Endothelial cell of umbilical vein (primary cell): ENCODE measurements around the gene ANKDD1B. TPM values are rescaled to one million over a fixed set of nuclear protein-coding genes. Genes with fewer than 3 reads are reported as not detected.

Experiments used
- BruUV-seq: library from RNA; stranded (reverse); fragments of 400-500 nt; replicated peaks from 2 replicates; lab custom pipeline; 2021; lab: Mats Ljungman, UMichigan
- CTCF ChIA-PET: fragments of 300-600, 350-600 bp; sonication (Branson Sonifier 250); formaldehyde crosslinking; loops from one replicate; lab custom pipeline; 2021; ENCODE audit warnings: antibody characterized with exemption, inconsistent platforms; lab: Charles Lee
- POLR2A ChIA-PET: fragments of 300-600, 350-600 bp; sonication (Branson Sonifier 250); formaldehyde crosslinking; loops from one replicate; lab custom pipeline; 2021; ENCODE audit warnings: antibody characterized with exemption, inconsistent platforms; lab: Charles Lee
- DNase-seq: peaks from one replicate; pipeline ENCODE4 v3.0.0-alpha.2; 2011; ENCODE audit warnings: low read depth, low spot score
- FAIRE-seq: peaks from 2 replicates; lab custom pipeline; 2011; peaks lifted over from hg19 to GRCh38; lab: Jason Lieb, UNC
- H2AFZ ChIP-seq: 2 replicates; pipeline ENCODE4 v1.6.0; 2012; ENCODE audit warnings: low read depth, low read length, control low read depth, inconsistent platforms
- H3K27ac ChIP-seq: 2 replicates; pipeline ENCODE4 v1.5.1; 2011; ENCODE audit warnings: low read depth, mild to moderate bottlenecking, control low read depth, low read length, moderate library complexity; ENCODE audit not compliant: insufficient read depth
- H3K27me3 ChIP-seq, 2 experiments: 2 replicates each; pipeline versions ENCODE4 v1.6.0 to v1.6.1; 2011; ENCODE audit warnings: low read length in 2 of 2, mixed read lengths in 1 of 2; ENCODE audit not compliant: control insufficient read depth in 2 of 2, insufficient read depth in 2 of 2
- H3K36me3 ChIP-seq, 2 experiments: 2 replicates in 1 of 2; 3 replicates in 1 of 2; pipeline ENCODE4 v1.5.1; 2011; ENCODE audit warnings: low read length in 2 of 2, mild to moderate bottlenecking in 1 of 2, moderate library complexity in 1 of 2; ENCODE audit not compliant: control insufficient read depth in 2 of 2, insufficient read depth in 2 of 2; ENCODE audit errors: extremely low read depth in 1 of 2
- H3K4me1 ChIP-seq: 3 replicates; pipeline ENCODE4 v1.5.1; 2011; ENCODE audit warnings: mild to moderate bottlenecking, low read length; ENCODE audit not compliant: control insufficient read depth, insufficient read depth; ENCODE audit errors: extremely low read depth
- H3K4me2 ChIP-seq: 2 replicates; pipeline ENCODE4 v1.6.1; 2011; ENCODE audit warnings: low read length, control low read depth, mixed read lengths; ENCODE audit not compliant: insufficient read depth
- H3K4me3 ChIP-seq, 3 experiments: fragments of 200-600 bp in 1 of 3; sonication (generic), shearing (Covaris generic) in 1 of 3; replicated peaks in 1 of 3; 2 replicates each; pipeline ENCODE4 v1.5.1; 2011 to 2016; ENCODE audit warnings: control low read depth in 3 of 3, low read length in 3 of 3, mild to moderate bottlenecking in 2 of 3, inconsistent platforms in 1 of 3, low read depth in 1 of 3, moderate library complexity in 1 of 3; ENCODE audit not compliant: insufficient read depth in 1 of 3
- H3K79me2 ChIP-seq: 2 replicates; pipeline ENCODE4 v1.6.0; 2012; ENCODE audit warnings: low read length, inconsistent platforms; ENCODE audit not compliant: control insufficient read depth, insufficient read depth
- H3K9ac ChIP-seq: replicated peaks from 2 replicates; pipeline ENCODE3; 2011; ENCODE audit warnings: low read length, control low read depth; ENCODE audit not compliant: insufficient read depth; ENCODE audit errors: extremely low read depth
- H3K9me1 ChIP-seq: replicated peaks from 3 replicates; pipeline ENCODE4 v1.6.0; 2011; ENCODE audit warnings: mild to moderate bottlenecking, low read length; ENCODE audit not compliant: control insufficient read depth, insufficient read depth; ENCODE audit errors: extremely low read depth
- H3K9me3 ChIP-seq: replicated peaks from 2 replicates; pipeline ENCODE4 v1.5.1; 2012; ENCODE audit warnings: low read length, inconsistent platforms; ENCODE audit not compliant: control insufficient read depth, insufficient read depth
- H4K20me1 ChIP-seq: replicated peaks from 2 replicates; pipeline ENCODE3; 2011; ENCODE audit warnings: mild to moderate bottlenecking, low read length; ENCODE audit not compliant: control insufficient read depth, insufficient read depth; ENCODE audit errors: extremely low read depth
- CTCF ChIP-seq, 2 donors: IDR thresholded peaks; 1 replicate in 1 of 2; 2 replicates in 1 of 2; pipeline ENCODE4 v1.5.1; 2011; ENCODE audit warnings: low read length in 2 of 2, mild to moderate bottlenecking in 2 of 2, moderate library complexity in 2 of 2, control low read depth in 1 of 2, inconsistent platforms in 1 of 2, low read depth in 1 of 2; ENCODE audit not compliant: insufficient read depth in 1 of 2; ENCODE audit errors: extremely low read depth in 1 of 2
- EZH2 ChIP-seq: IDR thresholded peaks from 2 replicates; pipeline ENCODE4 v1.6.1; 2012; ENCODE audit warnings: borderline replicate concordance, low read depth, mild to moderate bottlenecking, moderate library complexity, low read length, inconsistent platforms; ENCODE audit not compliant: severe bottlenecking
- FOS ChIP-seq: IDR thresholded peaks from 2 replicates; pipeline ENCODE4 v1.6.1; 2011; ENCODE audit warnings: mild to moderate bottlenecking, low read length, moderate library complexity, borderline replicate concordance; ENCODE audit not compliant: insufficient read depth
- GATA2 ChIP-seq: IDR thresholded peaks from 2 replicates; pipeline ENCODE4 v1.7.0; 2011; ENCODE audit warnings: low read depth, mild to moderate bottlenecking, moderate library complexity, mixed read lengths, low read length; ENCODE audit not compliant: insufficient read length, insufficient read depth
- JUN ChIP-seq: IDR thresholded peaks from 2 replicates; pipeline ENCODE4 v1.6.1; 2011; ENCODE audit warnings: borderline replicate concordance, low read depth; ENCODE audit not compliant: insufficient read length, insufficient read depth
- MYC ChIP-seq: IDR thresholded peaks from one replicate; pipeline ENCODE4 v1.6.1; 2011; ENCODE audit warnings: mild to moderate bottlenecking, low read depth, low read length
- POLR2A ChIP-seq: IDR thresholded peaks from 2 replicates; pipeline ENCODE4 v1.6.1; 2012; ENCODE audit warnings: low read depth, mild to moderate bottlenecking, control low read depth, low read length
- POLR2AphosphoS5 ChIP-seq: IDR thresholded peaks from 2 replicates; pipeline ENCODE4 v1.6.1; 2012; ENCODE audit warnings: low read depth, mild to moderate bottlenecking, control low read depth, low read length, moderate library complexity; ENCODE audit not compliant: insufficient read depth
- dilution Hi-C: fragments of 300-500 bp; cut with MboI; formaldehyde crosslinking; loops from one replicate; pipeline ENCODE4 v1.15.0; 2019; ENCODE audit warnings: low sequenced_read_pairs; ENCODE audit not compliant: extremely low pct_ligation_motif_present
- intact Hi-C: fragments of 100-400 bp; cut with micrococcal nuclease; formaldehyde crosslinking; loops from one replicate; pipeline ENCODE4 v1.10.0; 2022
- polyA plus RNA-seq, 4 experiments: library from polyadenylated mRNA; depleted of rRNA in 3 of 4; stranded (reverse) in 3 of 4; unstranded in 1 of 4; fragments of >200 nt; gene quantifications; 2 replicates each; pipeline versions ENCODE4 v1.2.1 to v1.2.3, GENCODE V29; 2011 to 2012; ENCODE audit warnings: missing spikeins in 1 of 4
- total RNA-seq: library from RNA; stranded (reverse); gene quantifications from 2 replicates; pipeline ENCODE4 v1.2.3, GENCODE V29; 2021
- TF ChIP-seq, protein P1 (sequence below): IDR thresholded peaks from 2 replicates; pipeline ENCODE4 v1.6.1; 2011; ENCODE audit not compliant: insufficient read depth, insufficient read length

The ANKDD1B gene
- total and polyA plus RNA-seq, 2 donors (not counting 3 experiments of a cell fraction or from before 2014, with no cell fraction given), result 0.15 to 0.71 TPM

GRCh38 chr5:75686480-75686879, 75.2 kb downstream of the ANKDD1B start:
- no peak overlapping the region for H3K27ac ChIP-seq
- TF ChIP-seq GATA2, result no peak
- TF ChIP-seq JUN, result no peak
- TF ChIP-seq MYC, result no peak
- TF ChIP-seq EZH2, result no peak
- no peak for TF ChIP-seq POLR2AphosphoS5
- TF ChIP-seq FOS, result no peak
- TF ChIP-seq, protein P1, sequence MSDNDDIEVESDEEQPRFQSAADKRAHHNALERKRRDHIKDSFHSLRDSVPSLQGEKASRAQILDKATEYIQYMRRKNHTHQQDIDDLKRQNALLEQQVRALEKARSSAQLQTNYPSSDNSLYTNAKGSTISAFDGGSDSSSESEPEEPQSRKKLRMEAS, result no peak
- no peak for TF ChIP-seq POLR2A
- no peak for TF ChIP-seq CTCF (IDR thresholded peaks at IDR 0.05; ENCODE audit: extremely low read depth in 1 of 2, insufficient read depth in 1 of 2, low read depth in 1 of 2, low read length in 2 of 2)
- H3K79me2 ChIP-seq, result no peaks in the 10 kb centered on the region
- no peaks in the 10 kb centered on the region for H3K27me3 ChIP-seq
- DNase-seq (no peak), FAIRE-seq (no peak)
- dilution Hi-C loops, result no loop called here
- H4K20me1 ChIP-seq, result no peaks in the 10 kb centered on the region
- no peaks in the 10 kb centered on the region for H3K4me1 ChIP-seq
- intact Hi-C loops, result loop anchor here (10.0 kb wide), 1 partner anchor 252 kb away; no protein-coding TSS in a partner anchor
- no peak overlapping the region for H3K9ac ChIP-seq
- CTCF ChIA-PET, result no interaction called here
- no peaks in the 10 kb centered on the region for H3K9me3 ChIP-seq
- no TSS peak for BruUV-seq
- no peak overlapping the region for H3K4me3 ChIP-seq
- no peaks in the 10 kb centered on the region for H3K9me1 ChIP-seq
- no peak overlapping the region for H3K4me2 ChIP-seq
- no peak overlapping the region for H2AFZ ChIP-seq
- peaks cover 5% of the 10 kb centered on the region in 2 experiments for H3K36me3 ChIP-seq
- POLR2A ChIA-PET, result no interaction called here
